Subcutaneous abdominal adipose tissue (tissue), 5 donors: Measurements from ENCODE around the gene PEF1.
A peak's percentile ranks its signal among the peaks of the same experiment; 100 is the strongest.

ENCODE experiments used
- H3K27ac ChIP-seq: one replicate; pipeline ENCODE4 v1.7.0; 2013; ENCODE audit warnings: low read depth, mild to moderate bottlenecking, inconsistent platforms, low read length, moderate library complexity
- H3K27me3 ChIP-seq, 5 donors: one replicate each; pipeline ENCODE4 v1.7.0; 2013; ENCODE audit warnings: low read length in 5 of 5, inconsistent platforms in 1 of 5; ENCODE audit not compliant: control insufficient read depth in 5 of 5, insufficient read depth in 4 of 5
- H3K36me3 ChIP-seq, 5 donors: one replicate each; pipeline ENCODE4 v1.7.0; 2013; ENCODE audit warnings: low read length in 5 of 5; ENCODE audit not compliant: control insufficient read depth in 5 of 5, insufficient read depth in 5 of 5
- H3K4me1 ChIP-seq, 5 donors: one replicate each; pipeline ENCODE4 v1.7.0; 2013; ENCODE audit warnings: low read length in 5 of 5, mild to moderate bottlenecking in 3 of 5, moderate library complexity in 1 of 5; ENCODE audit not compliant: control insufficient read depth in 5 of 5, insufficient read depth in 5 of 5
- H3K4me3 ChIP-seq, 5 donors: one replicate each; pipeline ENCODE4 v1.7.0; 2013; ENCODE audit warnings: low read length in 5 of 5, low read depth in 1 of 5
- H3K9ac ChIP-seq, 5 donors: one replicate each; pipeline ENCODE4 v1.7.0; 2013; ENCODE audit warnings: low read length in 5 of 5, mild to moderate bottlenecking in 4 of 5, moderate library complexity in 3 of 5
- H3K9me3 ChIP-seq, 5 donors: one replicate each; pipeline ENCODE4 v1.7.0; 2013; ENCODE audit warnings: low read length in 5 of 5; ENCODE audit not compliant: control insufficient read depth in 5 of 5
- donor health status: healthy.
- donor health status: healthy.
- donor health status: healthy.
- donor health status: healthy.
- donor health status: healthy.

The PEF1 gene

DNA sequence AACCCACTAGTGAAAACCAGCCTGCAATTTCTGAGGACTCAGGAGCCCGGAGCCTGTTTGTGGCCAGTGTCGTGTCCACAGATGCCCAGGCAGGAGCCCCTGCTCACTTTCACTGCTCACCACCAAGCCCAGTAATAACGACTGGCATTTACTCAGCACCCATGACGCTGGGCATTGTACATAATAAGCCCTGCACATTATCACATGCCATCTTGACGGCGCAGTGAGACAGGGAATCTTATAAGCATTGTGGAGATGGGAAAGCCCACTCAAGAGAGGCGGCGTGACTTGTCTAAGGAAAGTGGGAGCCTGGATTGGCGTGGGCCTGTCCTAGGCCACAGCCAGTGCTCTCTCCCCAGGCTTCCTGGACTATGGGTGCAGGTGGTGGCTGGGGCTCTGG is 28.8 kb upstream of the PEF1 start:
- H3K36me3 ChIP-seq: peaks cover 0 to 14% (median 9%) of the 10 kb centered on the region in 5 donors
- no peaks in the 10 kb centered on the region for H3K27me3 ChIP-seq
- peaks cover 5 to 51% (median 40%) of the 10 kb centered on the region in 5 donors for H3K4me1 ChIP-seq
- H3K9ac ChIP-seq: no peak overlapping the region
- H3K9me3 ChIP-seq: no peaks in the 10 kb centered on the region
- no peak overlapping the region for H3K27ac ChIP-seq
- no peak overlapping the region for H3K4me3 ChIP-seq

DNA sequence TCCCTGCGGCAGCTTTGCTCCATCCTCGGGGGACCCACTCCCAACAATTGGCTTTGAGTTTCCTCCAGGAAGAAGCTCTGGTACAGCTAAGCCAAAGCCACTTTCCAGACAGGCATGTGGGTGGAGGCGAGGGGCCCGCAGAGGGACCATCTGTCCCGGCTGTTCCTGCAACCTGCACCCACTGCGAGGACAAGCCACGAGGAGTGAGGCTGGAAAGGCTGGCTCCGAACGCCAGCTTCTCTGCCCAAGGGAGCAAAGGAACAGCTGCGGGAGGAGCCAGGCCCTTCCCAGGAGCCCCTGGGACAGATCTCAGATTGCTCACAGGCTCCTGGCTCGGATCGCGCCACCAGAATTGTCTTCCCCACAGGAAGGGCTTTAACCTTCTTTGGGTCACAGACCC is 28.3 kb upstream of the PEF1 start:
- Histone ChIP-seq H3K4me3 (no peak overlapping the region), H3K4me1 (peaks cover 5 to 52% (median 40%) of the 10 kb centered on the region in 5 donors), H3K27ac (no peak overlapping the region), H3K36me3 (peaks cover 0 to 14% (median 9%) of the 10 kb centered on the region in 5 donors), H3K9me3 (no peaks in the 10 kb centered on the region), H3K9ac (no peak overlapping the region), H3K27me3 (no peaks in the 10 kb centered on the region)

DNA sequence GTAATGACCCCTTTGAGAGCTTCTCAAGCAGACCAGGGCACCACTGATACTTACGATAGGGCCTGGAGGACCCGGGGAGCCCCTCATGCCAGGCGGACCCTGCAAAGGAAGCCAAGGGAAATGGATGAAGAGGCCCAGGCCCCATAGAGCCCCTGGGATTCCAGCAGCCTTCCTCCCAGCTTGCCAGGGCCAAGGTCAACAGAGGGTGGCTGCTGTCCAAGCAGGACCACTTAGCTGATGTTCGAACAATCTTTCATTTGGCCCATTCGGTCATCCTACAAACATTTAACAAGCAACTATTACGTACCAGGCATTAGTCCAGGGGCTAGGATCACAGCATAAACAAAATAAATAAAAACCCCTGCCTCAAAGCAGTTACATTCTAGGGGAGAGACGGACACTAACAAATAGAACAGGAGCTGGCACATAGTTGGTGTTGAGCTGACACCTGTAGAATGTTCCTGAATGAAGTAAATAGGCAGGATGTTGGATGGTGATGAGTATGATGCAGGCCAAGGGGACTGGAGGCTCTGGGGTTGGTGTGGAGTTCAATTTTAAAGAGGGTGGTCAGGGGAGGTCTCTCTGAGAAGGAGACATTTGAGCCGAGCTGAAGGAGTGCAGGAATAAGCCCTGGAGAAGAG is 27.0 kb upstream of the PEF1 start:
- Histone ChIP-seq H3K4me1 (peaks cover 5 to 53% (median 43%) of the 10 kb centered on the region in 5 donors), H3K9me3 (no peaks in the 10 kb centered on the region), H3K27me3 (peaks cover 0 to 2% (median 0%) of the 10 kb centered on the region in 5 donors), H3K27ac (no peak overlapping the region), H3K9ac (no peak overlapping the region), H3K36me3 (peaks cover 0 to 14% (median 6%) of the 10 kb centered on the region in 5 donors), H3K4me3 (no peak overlapping the region)

DNA sequence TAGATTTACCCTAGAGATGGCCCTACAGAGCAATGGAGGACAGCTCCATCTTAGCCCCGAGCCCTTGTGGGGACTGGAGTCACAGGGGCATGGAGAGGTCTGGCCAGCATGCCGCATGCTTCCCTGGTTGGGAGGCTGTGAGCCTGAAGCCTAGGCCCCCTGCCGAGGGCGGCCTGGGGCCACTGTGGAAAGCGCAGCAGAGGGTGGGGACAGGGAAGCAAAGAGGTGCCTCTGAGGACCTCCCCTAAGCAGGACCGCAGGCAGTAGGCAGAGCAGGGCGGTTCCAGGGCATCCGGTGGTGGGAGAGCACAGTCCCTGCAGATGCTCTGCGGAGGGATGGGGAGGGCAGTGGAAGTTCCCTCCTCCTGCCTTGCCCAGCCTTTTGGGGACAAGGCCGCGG is 26.5 kb upstream of the PEF1 start:
- Histone ChIP-seq H3K27ac (no peak overlapping the region), H3K4me3 (no peak overlapping the region)

DNA sequence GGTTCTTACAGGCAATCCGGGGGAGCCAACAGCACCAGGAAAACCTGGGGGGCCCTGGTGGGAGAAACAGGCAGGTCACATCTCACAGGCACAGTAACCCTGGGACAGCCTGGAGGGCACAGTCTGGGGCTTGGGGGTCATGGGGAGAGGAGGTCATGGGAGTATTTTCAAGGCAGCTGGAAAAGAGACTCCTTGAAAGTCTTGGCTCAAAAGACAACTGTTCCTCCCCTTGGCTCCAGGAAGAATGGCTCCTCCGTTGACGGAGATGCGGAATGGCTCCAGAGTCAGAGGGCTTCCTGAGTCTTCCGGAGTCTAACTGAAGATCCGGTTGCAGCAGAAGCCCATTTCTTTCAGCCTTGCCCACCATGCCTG is 25.9 kb upstream of the PEF1 start:
- Histone ChIP-seq H3K27me3 (peaks cover 0 to 2% (median 0%) of the 10 kb centered on the region in 5 donors), H3K27ac (no peak overlapping the region), H3K36me3 (peaks cover 0 to 14% (median 6%) of the 10 kb centered on the region in 5 donors), H3K9me3 (no peaks in the 10 kb centered on the region), H3K4me3 (peak overlapping the region in 4 of 5 donors; percentile 39 to 54 (median 47)), H3K9ac (peak overlapping the region in 1 of 5 donors; percentile 25), H3K4me1 (peaks cover 5 to 50% (median 40%) of the 10 kb centered on the region in 5 donors)

More for the DNA sequence above, 26.5 kb upstream of the PEF1 start:
- Histone ChIP-seq H3K36me3 (peaks cover 0 to 14% (median 6%) of the 10 kb centered on the region in 5 donors), H3K9me3 (no peaks in the 10 kb centered on the region), H3K27me3 (peaks cover 0 to 2% (median 0%) of the 10 kb centered on the region in 5 donors), H3K4me1 (peaks cover 5 to 52% (median 41%) of the 10 kb centered on the region in 5 donors), H3K9ac (no peak overlapping the region)

DNA sequence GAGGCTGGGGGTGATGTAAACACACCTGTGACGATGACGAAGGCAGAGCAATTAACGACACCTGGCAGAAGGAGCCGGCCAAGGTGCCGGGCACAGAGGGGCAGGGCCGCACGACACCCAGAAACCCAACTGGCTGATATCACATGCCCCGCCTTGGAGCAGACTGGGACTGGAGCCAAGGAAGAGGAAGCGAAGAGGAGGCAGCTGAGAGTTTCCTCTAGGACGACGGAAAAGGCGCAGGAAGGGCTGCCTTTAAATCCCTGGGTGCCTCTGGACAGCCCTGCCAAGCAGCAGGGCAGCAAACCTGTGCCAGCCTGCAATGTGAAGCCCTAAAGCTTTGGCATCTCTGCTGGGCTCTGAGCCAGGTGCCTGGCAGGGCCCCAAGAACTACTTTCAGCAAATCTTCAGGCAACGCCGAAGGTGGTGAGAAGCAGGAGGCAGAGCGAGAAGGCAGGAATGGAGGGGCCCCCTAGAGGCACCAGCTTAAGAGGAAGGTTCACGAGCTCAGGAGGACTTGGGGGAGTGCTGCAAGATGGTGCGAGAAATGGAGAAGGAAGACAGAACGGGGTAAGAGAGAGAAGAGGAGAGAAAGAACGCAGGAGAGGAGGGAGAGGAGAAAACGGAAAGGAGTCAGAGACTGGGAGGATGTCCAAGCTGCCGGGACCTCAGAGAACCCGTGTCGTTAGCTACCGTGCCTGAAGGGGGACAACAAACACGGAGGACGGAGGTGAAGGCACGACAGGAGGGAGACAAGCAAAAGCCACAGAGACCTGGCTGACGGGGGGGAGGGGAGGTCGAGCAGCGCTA is 25.3 kb upstream of the PEF1 start:
- Histone ChIP-seq H3K27ac (no peak overlapping the region), H3K9me3 (no peaks in the 10 kb centered on the region), H3K36me3 (peaks cover 0 to 14% (median 7%) of the 10 kb centered on the region in 5 donors), H3K9ac (peak overlapping the region in 1 of 5 donors; percentile 25), H3K4me1 (peaks cover 5 to 50% (median 40%) of the 10 kb centered on the region in 5 donors), H3K4me3 (peak overlapping the region; percentile 23 to 54 (median 41)), H3K27me3 (peaks cover 0 to 2% (median 0%) of the 10 kb centered on the region in 5 donors)

DNA sequence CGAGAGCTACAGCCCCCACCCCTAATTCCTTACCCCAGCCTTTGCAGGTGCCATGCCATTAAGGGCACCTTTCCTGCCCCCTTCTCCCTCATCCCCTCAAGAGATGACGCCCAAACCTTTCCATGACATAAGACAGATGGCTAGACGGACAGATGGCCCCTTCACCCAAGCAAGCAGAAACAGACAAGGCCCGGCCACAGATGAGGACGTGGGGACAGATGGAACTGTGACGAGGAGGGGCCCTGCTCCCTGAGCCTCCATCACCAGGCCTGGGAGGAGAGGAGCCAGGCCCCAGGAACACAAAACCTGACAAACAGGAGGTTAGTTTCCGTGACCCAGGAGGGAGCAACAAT is 24.7 kb upstream of the PEF1 start:
- peaks cover 0 to 12% (median 7%) of the 10 kb centered on the region in 5 donors for H3K36me3 ChIP-seq
- peak overlapping the region in 1 of 5 donors; percentile 8 for H3K9ac ChIP-seq
- peak overlapping the region in 4 of 5 donors; percentile 23 to 53 (median 40) for H3K4me3 ChIP-seq
- H3K9me3 ChIP-seq: no peaks in the 10 kb centered on the region
- no peak overlapping the region for H3K27ac ChIP-seq
- peaks cover 5 to 50% (median 40%) of the 10 kb centered on the region in 5 donors for H3K4me1 ChIP-seq
- H3K27me3 ChIP-seq: peaks cover 0 to 2% (median 0%) of the 10 kb centered on the region in 5 donors

DNA sequence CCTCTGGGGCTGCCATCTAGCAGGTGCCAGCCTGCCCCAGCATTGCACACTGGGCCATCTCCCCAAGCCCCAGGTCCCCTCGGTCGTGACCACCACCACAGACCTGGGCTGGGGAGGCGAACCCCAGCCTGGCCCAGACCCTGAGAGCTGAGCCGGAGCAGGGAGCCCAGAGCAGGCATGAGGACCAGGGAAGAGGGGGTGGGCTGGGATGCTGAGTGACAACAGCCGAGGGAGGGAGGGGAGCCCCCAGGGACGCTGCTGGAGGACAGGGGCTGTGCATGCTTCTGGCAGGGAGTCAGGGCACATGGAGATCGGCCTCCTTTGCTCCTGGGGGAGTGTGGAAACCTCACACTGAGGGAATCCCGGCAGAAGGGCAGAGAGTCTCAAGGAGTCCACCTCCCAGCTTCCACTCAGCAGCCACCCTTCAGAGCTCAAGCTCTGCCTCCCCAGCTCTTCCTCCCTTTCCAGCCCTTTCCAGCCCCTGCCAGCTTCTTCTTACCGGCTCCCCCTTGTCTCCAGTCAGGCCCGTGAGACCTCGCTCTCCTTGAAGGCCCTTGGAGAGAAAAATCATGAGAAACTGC is 23.7 kb upstream of the PEF1 start:
- Histone ChIP-seq H3K4me3 (no peak overlapping the region), H3K27me3 (peaks cover 0 to 2% (median 0%) of the 10 kb centered on the region in 5 donors), H3K36me3 (peaks cover 0 to 12% (median 7%) of the 10 kb centered on the region in 5 donors), H3K9me3 (no peaks in the 10 kb centered on the region), H3K27ac (no peak overlapping the region), H3K9ac (no peak overlapping the region), H3K4me1 (peaks cover 5 to 48% (median 38%) of the 10 kb centered on the region in 5 donors)

DNA sequence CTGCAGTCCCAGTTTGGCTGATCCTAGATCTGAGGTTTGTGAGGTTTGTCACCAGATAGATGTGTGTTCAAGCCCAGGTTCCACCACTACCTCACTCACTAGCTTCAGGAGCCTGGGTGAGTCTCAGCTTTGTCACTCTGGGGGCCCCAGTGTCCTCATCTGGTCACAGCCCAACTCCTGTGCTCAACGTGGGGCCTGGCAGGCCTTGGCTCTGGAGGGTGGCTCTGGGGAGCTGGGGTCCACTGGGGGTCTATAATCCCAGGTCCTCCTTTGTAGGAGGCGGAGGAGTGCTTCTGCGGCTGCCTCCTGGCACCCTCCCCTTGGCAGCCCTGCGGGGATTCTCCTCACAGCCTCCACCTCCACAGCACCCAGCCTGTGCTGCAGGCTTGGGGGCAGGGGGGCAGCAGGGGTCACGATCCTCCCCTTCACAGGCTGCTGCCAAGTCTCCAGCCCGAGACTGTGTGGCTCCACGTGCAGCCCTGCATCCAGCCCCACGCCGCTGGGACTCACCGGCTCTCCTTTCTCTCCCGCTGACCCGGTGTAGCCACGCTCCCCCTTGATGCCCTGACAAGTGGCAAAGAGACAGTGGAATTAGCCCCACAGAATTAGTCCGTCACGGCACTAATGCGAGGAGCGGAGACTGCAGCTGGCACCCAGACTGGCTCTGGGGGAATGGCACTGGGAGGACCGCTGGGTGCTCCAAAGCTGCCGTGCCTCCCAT is 22.5 kb upstream of the PEF1 start:
- H3K9ac ChIP-seq: no peak overlapping the region
- H3K27ac ChIP-seq: no peak overlapping the region
- peaks cover 5 to 38% (median 30%) of the 10 kb centered on the region in 5 donors for H3K4me1 ChIP-seq

More for the DNA sequence above, 22.5 kb upstream of the PEF1 start:
- Histone ChIP-seq H3K4me3 (no peak overlapping the region), H3K27me3 (peaks cover 0 to 2% (median 0%) of the 10 kb centered on the region in 5 donors), H3K9me3 (no peaks in the 10 kb centered on the region), H3K36me3 (peaks cover 0 to 11% (median 5%) of the 10 kb centered on the region in 5 donors)
